Memory B cell (primary cell): Measurements from ENCODE around the gene MCF2L2.
A peak's percentile ranks its signal among the peaks of the same experiment; 100 is the strongest.

Experiments
- ATAC-seq: fragments of 150-1000 bp; cut with Tn5 transposase; 2 replicates; pipeline ENCODE4 v1.10.0; 2021; ENCODE audit warnings: low read depth, mild to moderate bottlenecking, moderate library complexity
- DNase-seq, 2 donors: peaks; one replicate each; pipeline ENCODE4 v3.0.0; 2022; ENCODE audit warnings: low spot score in 2 of 2
- H3K27ac Mint-ChIP-seq: one replicate; pipeline ENCODE4 v1.8.0; 2022; ENCODE audit warnings: mild to moderate bottlenecking, moderate library complexity, mixed read lengths
- H3K27me3 Mint-ChIP-seq: one replicate; pipeline ENCODE4 v1.8.0; 2022; ENCODE audit warnings: mixed read lengths
- H3K36me3 Mint-ChIP-seq: one replicate; pipeline ENCODE4 v1.8.0; 2022; ENCODE audit warnings: mild to moderate bottlenecking, mixed read lengths
- H3K4me1 Mint-ChIP-seq: one replicate; pipeline ENCODE4 v1.8.0; 2022; ENCODE audit warnings: mixed read lengths
- H3K4me3 Mint-ChIP-seq: one replicate; pipeline ENCODE4 v1.8.0; 2022; ENCODE audit warnings: mild to moderate bottlenecking, moderate library complexity, mixed read lengths
- H3K9me3 Mint-ChIP-seq: one replicate; pipeline ENCODE4 v1.8.0; 2022; ENCODE audit warnings: mixed read lengths

MCF2L2 gene

GRCh38 chr3:183394150-183394549, 34.3 kb downstream of the MCF2L2 start:
- H3K27me3 Mint-ChIP-seq: peaks cover 10% of the 10 kb centered on the region
- ATAC-seq (no peak), DNase-seq (no peak)
- no peak overlapping the region for H3K27ac Mint-ChIP-seq
- H3K9me3 Mint-ChIP-seq: no peaks in the 10 kb centered on the region
- H3K4me1 Mint-ChIP-seq: no peaks in the 10 kb centered on the region
- no peaks in the 10 kb centered on the region for H3K36me3 Mint-ChIP-seq
- H3K4me3 Mint-ChIP-seq: no peak overlapping the region

- H3K27ac Mint-ChIP-seq: no peak overlapping the region
- H3K36me3 Mint-ChIP-seq: no peaks in the 10 kb centered on the region
- H3K27me3 Mint-ChIP-seq: peaks cover 10% of the 10 kb centered on the region
- H3K4me1 Mint-ChIP-seq: no peaks in the 10 kb centered on the region
- H3K4me3 Mint-ChIP-seq: no peak overlapping the region
- no peak for ATAC-seq
- no peak for DNase-seq
- H3K9me3 Mint-ChIP-seq: no peaks in the 10 kb centered on the region
Measured at GRCh38 chr3:183393625-183394024, 34.8 kb downstream of the MCF2L2 start.

DNA sequence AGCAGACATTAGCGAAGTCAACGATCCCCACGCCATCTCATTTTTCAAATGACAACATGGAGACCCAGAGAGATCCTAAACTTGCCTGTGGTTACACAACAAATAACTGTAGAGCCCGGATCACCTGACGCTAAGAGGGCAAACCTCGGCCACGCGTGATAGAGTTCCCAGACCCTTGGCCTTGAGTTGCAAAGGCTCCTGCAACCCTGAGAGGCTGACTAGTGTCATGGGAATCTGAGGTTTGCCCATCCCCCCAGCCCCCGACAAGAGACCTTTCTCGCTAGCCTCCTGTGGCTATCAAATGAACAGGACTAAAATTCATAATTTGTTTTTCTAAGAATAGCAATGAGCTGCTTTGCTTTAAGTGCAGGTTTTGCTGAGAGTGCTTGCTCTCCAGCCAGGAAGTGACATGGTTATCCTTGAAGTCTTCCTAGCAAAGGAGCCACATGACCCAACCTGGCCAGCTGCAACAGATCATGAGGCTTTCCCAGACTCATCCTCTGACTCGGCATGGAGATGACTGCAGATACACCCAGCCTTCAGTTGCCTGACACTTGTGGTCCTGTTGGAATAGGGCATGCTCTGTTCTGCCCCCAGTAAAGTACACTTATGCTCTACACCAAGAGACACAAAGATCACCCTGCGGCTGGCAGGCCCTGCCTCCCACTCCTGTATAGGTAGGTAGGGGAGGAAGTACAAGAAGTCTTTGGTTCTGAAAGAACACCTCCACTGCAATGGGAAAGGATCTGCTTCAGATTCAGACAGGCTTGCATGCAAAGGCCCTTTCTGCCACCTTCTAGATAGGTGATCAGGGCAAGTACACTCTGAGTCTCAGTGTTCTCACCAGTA, 36.0 kb downstream of the MCF2L2 start:
- Mint-ChIP-seq H3K4me1 (no peaks in the 10 kb centered on the region), H3K4me3 (no peak overlapping the region), H3K9me3 (no peaks in the 10 kb centered on the region), H3K36me3 (no peaks in the 10 kb centered on the region), H3K27me3 (peaks cover 9% of the 10 kb centered on the region), H3K27ac (no peak overlapping the region)
- ATAC-seq: no peak
- no peak for DNase-seq

- Mint-ChIP-seq H3K4me3 (no peak overlapping the region), H3K4me1 (no peaks in the 10 kb centered on the region), H3K27me3 (peaks cover 7% of the 10 kb centered on the region), H3K36me3 (no peaks in the 10 kb centered on the region), H3K9me3 (no peaks in the 10 kb centered on the region), H3K27ac (no peak overlapping the region)
- no peak for DNase-seq
- ATAC-seq: no peak
Measured at GRCh38 chr3:183391460-183391859, 37.0 kb downstream of the MCF2L2 start.

DNA sequence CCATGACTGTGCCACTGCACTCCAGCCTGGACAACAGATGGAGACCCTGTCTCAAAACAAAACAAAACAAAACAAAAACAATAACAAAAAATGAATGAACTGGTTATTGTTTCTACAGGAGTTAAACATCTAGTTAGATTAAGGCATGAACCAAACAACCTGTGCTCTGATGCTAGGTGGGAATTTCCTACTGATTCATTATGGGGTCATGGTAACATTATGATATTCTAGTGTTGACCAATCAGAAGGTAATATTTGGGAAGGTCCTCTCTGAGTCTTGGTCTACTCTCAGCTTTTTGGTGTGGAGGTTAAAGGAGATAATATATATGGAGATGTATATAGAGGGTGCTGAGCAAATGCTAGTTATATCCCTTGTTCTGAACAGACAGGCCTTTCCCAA, 37.6 kb downstream of the MCF2L2 start:
- H3K27ac Mint-ChIP-seq: no peak overlapping the region
- H3K36me3 Mint-ChIP-seq: no peaks in the 10 kb centered on the region
- H3K4me1 Mint-ChIP-seq: peaks cover under 1% of the 10 kb centered on the region
- H3K4me3 Mint-ChIP-seq: no peak overlapping the region
- no peaks in the 10 kb centered on the region for H3K9me3 Mint-ChIP-seq
- DNase-seq: no peak
- H3K27me3 Mint-ChIP-seq: peaks cover 3% of the 10 kb centered on the region
- no peak for ATAC-seq

- no peak overlapping the region for H3K27ac Mint-ChIP-seq
- no peaks in the 10 kb centered on the region for H3K9me3 Mint-ChIP-seq
- DNase-seq: no peak
- no peaks in the 10 kb centered on the region for H3K36me3 Mint-ChIP-seq
- peaks cover 2% of the 10 kb centered on the region for H3K4me1 Mint-ChIP-seq
- H3K27me3 Mint-ChIP-seq: peaks cover 5% of the 10 kb centered on the region
- ATAC-seq: no peak
- no peak overlapping the region for H3K4me3 Mint-ChIP-seq
Measured at GRCh38 chr3:183388213-183388895, 40.1 kb downstream of the MCF2L2 start.

DNA sequence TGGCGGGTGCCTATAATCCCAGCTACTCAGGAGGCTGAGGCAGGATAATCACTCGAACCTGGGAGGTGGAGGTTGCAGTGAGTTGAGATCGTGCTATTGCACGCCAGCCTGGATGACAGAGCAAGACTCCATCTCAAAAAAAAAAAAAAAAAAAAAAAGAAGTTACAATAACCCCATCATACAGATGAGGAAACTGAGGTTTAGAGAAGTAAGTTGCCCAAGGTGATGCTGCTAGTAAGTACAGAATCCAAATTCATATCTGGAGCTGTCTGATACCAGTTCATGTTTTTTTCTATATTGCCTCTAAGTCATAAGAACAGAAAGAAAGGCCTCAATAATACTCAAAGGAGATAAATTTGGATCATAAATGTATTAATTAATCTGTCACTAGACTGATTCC, 40.6 kb downstream of the MCF2L2 start:
- no peak overlapping the region for H3K4me3 Mint-ChIP-seq

DNA sequence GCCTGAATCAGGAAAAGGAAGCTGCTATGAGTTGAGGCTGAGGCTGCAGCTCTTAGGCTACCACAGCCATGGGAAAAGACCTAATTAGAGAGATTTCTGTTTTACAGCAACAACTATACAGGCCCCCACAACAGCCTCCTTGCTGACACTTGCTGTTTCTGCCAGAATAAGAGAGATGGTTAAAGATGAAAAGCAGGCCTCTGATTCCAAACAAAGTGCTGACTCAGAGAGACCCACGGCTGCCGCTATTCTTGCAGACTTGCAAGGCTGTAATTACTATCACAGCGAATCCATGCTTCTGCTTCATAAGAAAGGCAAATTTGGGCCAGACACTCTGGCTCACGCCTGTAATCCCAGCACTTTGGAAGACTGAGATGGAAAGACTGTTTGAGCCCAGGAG, 41.8 kb downstream of the MCF2L2 start:
- H3K27ac Mint-ChIP-seq: no peak overlapping the region
- ATAC-seq (no peak), DNase-seq (no peak)
- H3K9me3 Mint-ChIP-seq: no peaks in the 10 kb centered on the region
- H3K36me3 Mint-ChIP-seq: no peaks in the 10 kb centered on the region
- peaks cover 6% of the 10 kb centered on the region for H3K4me1 Mint-ChIP-seq
- H3K4me3 Mint-ChIP-seq: no peak overlapping the region
- peaks cover 5% of the 10 kb centered on the region for H3K27me3 Mint-ChIP-seq

More for the DNA sequence above, 40.6 kb downstream of the MCF2L2 start:
- ATAC-seq (no peak), DNase-seq (no peak)
- Mint-ChIP-seq H3K4me1 (peaks cover 2% of the 10 kb centered on the region), H3K9me3 (no peaks in the 10 kb centered on the region), H3K36me3 (no peaks in the 10 kb centered on the region), H3K27ac (no peak overlapping the region), H3K27me3 (peaks cover 5% of the 10 kb centered on the region)

GRCh38 chr3:183385698-183386613, 42.5 kb downstream of the MCF2L2 start:
- ATAC-seq: peak; percentile 77
- H3K9me3 Mint-ChIP-seq: no peaks in the 10 kb centered on the region
- H3K4me1 Mint-ChIP-seq: peaks cover 12% of the 10 kb centered on the region
- no peak overlapping the region for H3K4me3 Mint-ChIP-seq
- H3K36me3 Mint-ChIP-seq: no peaks in the 10 kb centered on the region
- H3K27me3 Mint-ChIP-seq: peaks cover 5% of the 10 kb centered on the region
- peak; percentile 54 to 68 for DNase-seq
- no peak overlapping the region for H3K27ac Mint-ChIP-seq

- Mint-ChIP-seq H3K27ac (no peak overlapping the region), H3K4me3 (no peak overlapping the region), H3K27me3 (peaks cover 5% of the 10 kb centered on the region), H3K4me1 (peaks cover 17% of the 10 kb centered on the region), H3K9me3 (no peaks in the 10 kb centered on the region), H3K36me3 (no peaks in the 10 kb centered on the region)
- ATAC-seq: peak; percentile 61
- DNase-seq: no peak
Measured at GRCh38 chr3:183381673-183382072, 46.7 kb downstream of the MCF2L2 start.

- no peak for ATAC-seq
- Mint-ChIP-seq H3K36me3 (no peaks in the 10 kb centered on the region), H3K9me3 (no peaks in the 10 kb centered on the region)
Measured at GRCh38 chr3:183381179-183381578, 47.2 kb downstream of the MCF2L2 start.

DNA sequence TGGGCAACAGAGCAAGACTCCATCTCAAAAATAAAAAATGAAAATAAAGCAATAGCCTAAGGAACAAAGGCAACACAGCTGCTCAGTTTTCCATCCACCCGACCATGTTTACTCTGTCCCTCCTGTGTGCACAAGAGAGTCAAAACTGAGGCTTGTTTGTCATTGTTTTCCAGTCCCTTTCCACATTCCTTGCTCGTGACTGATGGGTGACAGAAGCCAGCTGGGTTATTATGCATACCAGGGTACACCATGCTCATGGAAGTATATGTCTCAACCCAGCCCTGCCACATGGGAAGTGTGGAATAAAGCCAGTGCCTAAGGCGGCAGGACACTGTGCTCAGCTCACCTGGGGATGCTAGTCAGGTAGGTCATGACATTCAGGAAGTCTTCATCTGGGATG, 49.5 kb downstream of the MCF2L2 start:
- ATAC-seq: no peak
- peaks cover 23% of the 10 kb centered on the region for H3K4me1 Mint-ChIP-seq
- no peak overlapping the region for H3K27ac Mint-ChIP-seq
- no peaks in the 10 kb centered on the region for H3K36me3 Mint-ChIP-seq
- no peak overlapping the region for H3K4me3 Mint-ChIP-seq
- peaks cover 5% of the 10 kb centered on the region for H3K27me3 Mint-ChIP-seq
- no peaks in the 10 kb centered on the region for H3K9me3 Mint-ChIP-seq
- no peak for DNase-seq

More at GRCh38 chr3:183381179-183381578, 47.2 kb downstream of the MCF2L2 start:
- no peak overlapping the region for H3K4me3 Mint-ChIP-seq
- peaks cover 5% of the 10 kb centered on the region for H3K27me3 Mint-ChIP-seq
- peak in 1 of 2 donors; percentile 9 for DNase-seq
- no peak overlapping the region for H3K27ac Mint-ChIP-seq
- H3K4me1 Mint-ChIP-seq: peaks cover 17% of the 10 kb centered on the region

GRCh38 chr3:183378545-183378944, 49.9 kb downstream of the MCF2L2 start:
- no peak for ATAC-seq
- Mint-ChIP-seq H3K9me3 (no peaks in the 10 kb centered on the region), H3K4me1 (peaks cover 23% of the 10 kb centered on the region), H3K4me3 (no peak overlapping the region), H3K27ac (no peak overlapping the region), H3K27me3 (peaks cover 7% of the 10 kb centered on the region), H3K36me3 (no peaks in the 10 kb centered on the region)
- DNase-seq: no peak

DNA sequence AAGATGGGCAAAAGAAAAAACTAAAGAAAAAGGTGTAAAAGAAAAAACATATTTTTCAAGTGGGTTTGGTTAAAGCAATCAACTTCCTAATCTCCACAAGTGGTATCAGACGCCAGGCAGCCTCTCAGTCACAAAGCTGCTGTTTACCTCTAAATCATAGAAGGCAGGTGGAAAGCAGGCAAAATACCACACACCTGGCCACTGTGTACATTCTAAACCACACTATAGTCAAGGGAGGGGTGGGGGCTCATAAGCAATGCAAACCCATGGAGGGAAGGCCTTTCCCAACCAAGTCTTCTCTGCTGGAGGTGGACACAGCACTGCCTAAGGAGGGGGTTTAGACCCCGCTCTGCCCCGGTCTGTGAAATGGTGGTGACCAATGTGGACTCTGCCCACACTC, 50.4 kb downstream of the MCF2L2 start:
- DNase-seq: peak in 1 of 2 donors; percentile 4
- no peaks in the 10 kb centered on the region for H3K9me3 Mint-ChIP-seq

More for the DNA sequence above, 50.4 kb downstream of the MCF2L2 start:
- Mint-ChIP-seq H3K4me1 (peaks cover 23% of the 10 kb centered on the region), H3K27ac (no peak overlapping the region), H3K27me3 (peaks cover 7% of the 10 kb centered on the region), H3K36me3 (no peaks in the 10 kb centered on the region), H3K4me3 (no peak overlapping the region)
- ATAC-seq: no peak
